CD4-positive, alpha-beta T cell (primary cell): ENCODE measurements around the gene SPRTN. TPM values are rescaled to one million over a fixed set of nuclear protein-coding genes. Genes with fewer than 3 reads are reported as not detected.

Experiments used
- ATAC-seq: fragments of 200-7000 bp; cut with Tn5 transposase; one replicate; pipeline ENCODE4 v1.10.0; 2022; ENCODE audit warnings: mild to moderate bottlenecking; ENCODE audit not compliant: poor library complexity
- CTCF ChIA-PET: fragments of 350-600 bp; sonication (Branson Sonifier 250); formaldehyde crosslinking; loops from one replicate; lab custom pipeline; 2021; ENCODE audit warnings: antibody characterized with exemption, inconsistent platforms; lab: Charles Lee
- POLR2A ChIA-PET: fragments of 350-600 bp; sonication (Branson Sonifier 250); formaldehyde crosslinking; loops from one replicate; lab custom pipeline; 2021; ENCODE audit warnings: antibody characterized with exemption, inconsistent platforms; lab: Charles Lee
- DNase-seq, 14 experiments: peaks; one replicate each; pipeline ENCODE4 v3.0.0-alpha.2; 2013 to 2020; ENCODE audit warnings: mixed read lengths in 2 of 14
- H3K27ac ChIP-seq, 2 donors: one replicate each; pipeline versions ENCODE4 v1.5.1 to v1.7.0; 2013; ENCODE audit warnings: low read length in 2 of 2, low read depth in 1 of 2, mild to moderate bottlenecking in 1 of 2
- H3K27me3 ChIP-seq, 2 experiments: 1 replicate in 1 of 2; 2 replicates in 1 of 2; pipeline versions ENCODE4 v1.6.1 to v1.7.0; 2013; ENCODE audit warnings: low read length in 2 of 2, control low read depth in 1 of 2, mild to moderate bottlenecking in 1 of 2, moderate library complexity in 1 of 2; ENCODE audit not compliant: insufficient read depth in 2 of 2, control insufficient read depth in 1 of 2
- H3K36me3 ChIP-seq: one replicate; pipeline ENCODE4 v1.6.1; 2013; ENCODE audit warnings: low read length, control low read depth; ENCODE audit not compliant: insufficient read depth
- H3K4me1 ChIP-seq: one replicate; pipeline ENCODE4 v1.6.1; 2013; ENCODE audit warnings: low read length, control low read depth; ENCODE audit not compliant: insufficient read depth
- H3K4me3 ChIP-seq: one replicate; pipeline ENCODE4 v1.5.1; 2013; ENCODE audit warnings: mild to moderate bottlenecking, low read length, moderate library complexity
- H3K9me3 ChIP-seq, 2 experiments: 1 replicate in 1 of 2; 2 replicates in 1 of 2; pipeline versions ENCODE4 v1.6.1 to v1.7.0; 2013; ENCODE audit warnings: low read length in 2 of 2, mild to moderate bottlenecking in 2 of 2, control low read depth in 1 of 2, moderate library complexity in 1 of 2; ENCODE audit not compliant: control insufficient read depth in 1 of 2, insufficient read depth in 1 of 2
- H3K27ac Mint-ChIP-seq: one replicate; pipeline ENCODE4 v1.8.0; 2020; ENCODE audit warnings: mixed read lengths
- H3K27me3 Mint-ChIP-seq: one replicate; pipeline ENCODE4 v1.8.0; 2021; ENCODE audit warnings: mixed read lengths
- H3K36me3 Mint-ChIP-seq: one replicate; pipeline ENCODE4 v1.8.0; 2021; ENCODE audit warnings: low read depth, mixed read lengths
- H3K4me1 Mint-ChIP-seq: one replicate; pipeline ENCODE4 v1.8.0; 2021; ENCODE audit warnings: low read depth, mixed read lengths
- H3K4me3 Mint-ChIP-seq: one replicate; pipeline ENCODE4 v1.8.0; 2020; ENCODE audit warnings: mild to moderate bottlenecking, mixed read lengths
- H3K9me3 Mint-ChIP-seq: one replicate; pipeline ENCODE4 v1.8.0; 2020; ENCODE audit warnings: mixed read lengths
- CTCF ChIP-seq: fragments of 200-600 bp; IDR thresholded peaks from one replicate; pipeline ENCODE4 v1.8.0; 2022; ENCODE audit warnings: antibody characterized with exemption, mild to moderate bottlenecking
- intact Hi-C, 2 experiments: fragments of 100-400 bp; cut with DNase I in 1 of 2; cut with micrococcal nuclease in 1 of 2; formaldehyde crosslinking; loops; one replicate each; pipeline versions ENCODE4 v1.15.1 to v1.9.0; 2023 to 2025; cut with DNase I, micrococcal nuclease
- total RNA-seq, 174 experiments: library from RNA in 2 of 174; stranded (reverse) in 2 of 174; gene quantifications; one replicate each; pipeline ENCODE4 v1.2.3 and lab custom pipeline; 2021 to 2026

SPRTN gene
- total RNA-seq, 2 experiments from 2014 or later: 27.7 to 30.9 TPM

GRCh38 chr1:231395076-231395997 is 57.2 kb downstream of the SPRTN start:
- CTCF ChIA-PET: no interaction called here
- H3K27ac ChIP-seq: no peak overlapping the region

GRCh38 chr1:231395998-231396390 is 57.9 kb downstream of the SPRTN start:
- Histone ChIP-seq H3K27me3 (no peaks in the 10 kb centered on the region), H3K4me1 (no peaks in the 10 kb centered on the region), H3K9me3 (no peaks in the 10 kb centered on the region), H3K27ac (no peak overlapping the region), H3K4me3 (no peak overlapping the region), H3K36me3 (no peaks in the 10 kb centered on the region)
- no peak for DNase-seq
- ChIA-PET CTCF (no interaction called here), POLR2A (no interaction called here)
- no peak overlapping the region for H3K4me3 Mint-ChIP-seq
- H3K27me3 Mint-ChIP-seq: no peaks in the 10 kb centered on the region
- no peaks in the 10 kb centered on the region for H3K9me3 Mint-ChIP-seq
- H3K4me1 Mint-ChIP-seq: peaks cover 79% of the 10 kb centered on the region
- H3K27ac Mint-ChIP-seq: no peak overlapping the region
- H3K36me3 Mint-ChIP-seq: peaks cover 7% of the 10 kb centered on the region
- intact Hi-C loops: no loop called here
- no peak for ATAC-seq
- TF ChIP-seq CTCF: no peak

More at GRCh38 chr1:231395076-231395997, 57.2 kb downstream of the SPRTN start:
- ATAC-seq (no peak), DNase-seq (peak in 1 of 14 experiments; percentile 19)
- no peak for TF ChIP-seq CTCF
- Mint-ChIP-seq H3K27me3 (no peaks in the 10 kb centered on the region), H3K4me1 (peaks cover 83% of the 10 kb centered on the region), H3K27ac (no peak overlapping the region), H3K4me3 (no peak overlapping the region), H3K36me3 (peaks cover 7% of the 10 kb centered on the region), H3K9me3 (no peaks in the 10 kb centered on the region)
- Histone ChIP-seq H3K4me3 (no peak overlapping the region), H3K36me3 (no peaks in the 10 kb centered on the region), H3K4me1 (no peaks in the 10 kb centered on the region), H3K27me3 (no peaks in the 10 kb centered on the region), H3K9me3 (no peaks in the 10 kb centered on the region)
- intact Hi-C loops: no loop called here
- POLR2A ChIA-PET: no interaction called here

GRCh38 chr1:231396643-231397042 is 58.5 kb downstream of the SPRTN start:
- ChIA-PET POLR2A (no interaction called here), CTCF (no interaction called here)
- no peak for TF ChIP-seq CTCF
- Mint-ChIP-seq H3K27me3 (no peaks in the 10 kb centered on the region), H3K4me3 (no peak overlapping the region), H3K9me3 (no peaks in the 10 kb centered on the region), H3K4me1 (peaks cover 81% of the 10 kb centered on the region), H3K27ac (no peak overlapping the region), H3K36me3 (peaks cover 11% of the 10 kb centered on the region)
- Histone ChIP-seq H3K36me3 (no peaks in the 10 kb centered on the region), H3K9me3 (no peaks in the 10 kb centered on the region), H3K4me3 (no peak overlapping the region), H3K4me1 (no peaks in the 10 kb centered on the region), H3K27ac (no peak overlapping the region), H3K27me3 (no peaks in the 10 kb centered on the region)
- DNase-seq (no peak), ATAC-seq (no peak)
- intact Hi-C loops: no loop called here
